DOHH2 (cell line): ENCODE measurements around the gene ROR2.

ENCODE experiments used
- CTCF ChIP-seq: fragments of 200-600 bp; sonication (generic); IDR thresholded peaks from one replicate; pipeline ENCODE4 v1.5.1; 2014; ENCODE audit warnings: antibody characterized with exemption, mild to moderate bottlenecking, low read depth, low read length; ENCODE audit not compliant: poor library complexity, severe bottlenecking
- EZH2phosphoT487 ChIP-seq: fragments of 200-600 bp; sonication (generic); IDR thresholded peaks from 2 replicates; pipeline ENCODE4 v1.6.1; 2017; ENCODE audit warnings: borderline replicate concordance, mild to moderate bottlenecking, antibody characterized with exemption, low read length, moderate library complexity, mixed read lengths

DNA sequence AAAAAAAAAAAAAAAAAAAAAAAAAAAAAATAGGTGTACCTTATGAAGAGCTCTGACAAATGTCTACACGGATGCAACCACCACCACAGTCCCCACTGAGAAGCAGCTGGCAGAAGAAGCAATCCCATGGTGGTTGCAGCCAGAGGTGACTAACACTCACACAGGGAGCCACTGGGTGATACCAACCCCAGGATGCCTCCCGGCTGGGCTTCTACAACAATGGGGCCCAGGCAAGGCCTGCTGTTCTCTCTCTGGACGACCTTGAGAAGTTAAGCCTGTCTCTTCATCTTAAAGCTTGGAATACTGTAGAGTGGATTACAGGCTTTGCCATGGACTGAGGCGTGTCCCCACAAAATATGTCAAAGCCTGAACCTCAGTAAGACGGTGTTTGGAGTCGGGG, 104.1 kb downstream of the ROR2 start:
- no peak for TF ChIP-seq CTCF
- no peak for TF ChIP-seq EZH2phosphoT487
